SK-N-SH treated with all-trans-retinoic acid at 6 μM for 48 hours (cell line): ENCODE measurements around the gene DLL1.

Experiments used
- ARNTL ChIP-seq: fragments of 450-650 bp; formaldehyde crosslinking; IDR thresholded peaks from 2 replicates; pipeline ENCODE4 v1.5.0; 2020; ENCODE audit warnings: low read depth, mild to moderate bottlenecking, moderate library complexity, borderline replicate concordance
- GLIS3 ChIP-seq: fragments of 250-450 bp; sonication (Bioruptor Pico); IDR thresholded peaks from 2 replicates; pipeline ENCODE4 v1.5.0; 2020; ENCODE audit warnings: mild to moderate bottlenecking, moderate library complexity
- OSR1 ChIP-seq: fragments of 250-450 bp; sonication (Bioruptor Pico); IDR thresholded peaks from 2 replicates; pipeline ENCODE4 v1.8.0; 2022; ENCODE audit warnings: moderate library complexity, mild to moderate bottlenecking, inconsistent platforms
- PATZ1 ChIP-seq: fragments of 250-450 bp; sonication (Bioruptor Pico); IDR thresholded peaks from 2 replicates; pipeline ENCODE4 v1.8.0; 2020; ENCODE audit warnings: mild to moderate bottlenecking, moderate library complexity, borderline replicate concordance
- RARB ChIP-seq: fragments of 250-450 bp; sonication (Bioruptor Pico); IDR thresholded peaks from 2 replicates; pipeline ENCODE4 v1.8.0; 2021; ENCODE audit warnings: mild to moderate bottlenecking, moderate library complexity
- TCF4 ChIP-seq: fragments of 250-450 bp; sonication (Bioruptor Pico); IDR thresholded peaks from 2 replicates; pipeline ENCODE4 v1.8.0; 2021; ENCODE audit warnings: mild to moderate bottlenecking, moderate library complexity, borderline replicate concordance
- TOX ChIP-seq: fragments of 250-450 bp; sonication (Bioruptor Pico); IDR thresholded peaks from 2 replicates; pipeline ENCODE4 v1.8.0; 2021; ENCODE audit warnings: mild to moderate bottlenecking, moderate library complexity, borderline replicate concordance
- TSHZ2 ChIP-seq: fragments of 250-450 bp; sonication (Bioruptor Pico); IDR thresholded peaks from 2 replicates; pipeline ENCODE4 v1.5.0; 2020; ENCODE audit warnings: mild to moderate bottlenecking, moderate library complexity
- ZFP3 ChIP-seq: fragments of 250-450 bp; sonication (Bioruptor Pico); IDR thresholded peaks from 2 replicates; pipeline ENCODE4 v1.5.0; 2020; ENCODE audit warnings: mild to moderate bottlenecking, moderate library complexity
- ZNF565 ChIP-seq: fragments of 450-650 bp; formaldehyde crosslinking; conservative IDR thresholded peaks from 2 replicates; pipeline ENCODE4 v1.5.0; 2020; ENCODE audit warnings: low read depth, mild to moderate bottlenecking, moderate library complexity
- ZNF70 ChIP-seq: fragments of 450-650 bp; formaldehyde crosslinking; IDR thresholded peaks from 2 replicates; pipeline ENCODE4 v1.5.0; 2020; ENCODE audit warnings: mild to moderate bottlenecking, moderate library complexity

DNA sequence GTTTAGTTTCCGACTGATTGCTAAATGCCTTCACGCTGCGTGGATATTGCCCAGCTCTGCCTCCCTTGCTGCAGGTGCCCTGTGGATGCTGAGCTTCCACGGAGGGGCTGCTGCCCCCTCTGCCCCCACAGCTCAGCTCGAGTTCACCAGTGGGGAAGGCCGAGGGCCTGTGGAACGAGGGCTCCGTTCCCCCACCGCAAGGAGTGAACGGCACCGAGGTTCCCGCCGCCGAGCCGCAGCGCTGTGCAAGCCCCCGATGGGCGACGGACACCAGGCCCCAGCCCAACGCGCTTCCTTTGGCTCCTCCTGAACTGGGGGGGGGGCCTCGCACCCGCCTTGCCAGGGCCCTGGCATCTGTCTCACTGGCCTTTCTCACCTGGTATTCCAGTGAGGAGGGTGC, 17.7 kb downstream of the DLL1 start:
- TF ChIP-seq ZFP3 = no peak
- TF ChIP-seq PATZ1 (CRISPR knock-in tag) = no peak
- no peak for TF ChIP-seq TSHZ2 (CRISPR knock-in tag)
- no peak for TF ChIP-seq ARNTL (CRISPR knock-in tag)
- TF ChIP-seq TOX (CRISPR knock-in tag) = no peak
- TF ChIP-seq RARB (CRISPR knock-in tag) = no peak
- no peak for TF ChIP-seq GLIS3 (CRISPR knock-in tag)
- TF ChIP-seq TCF4 (CRISPR knock-in tag) = no peak
- TF ChIP-seq ZNF565 (CRISPR knock-in tag) = no peak
- TF ChIP-seq OSR1 = no peak
- no peak for TF ChIP-seq ZNF70 (CRISPR knock-in tag)
